SU-DHL-6 (cell line): ENCODE data around the gene LY6G6D.

ENCODE experiments used
- EZH2phosphoT487 ChIP-seq: fragments of 200-600 bp; sonication (generic), shearing (Covaris generic); conservative IDR thresholded peaks from 2 replicates; pipeline ENCODE4 v1.6.1; 2018; ENCODE audit warnings: mild to moderate bottlenecking, antibody characterized with exemption, low read length, moderate library complexity, mixed read lengths
- TF ChIP-seq, protein P1 (sequence below): fragments of 200-600 bp; sonication (generic); IDR thresholded peaks from one replicate; pipeline ENCODE4 v1.5.1; 2017; ENCODE audit warnings: antibody characterized with exemption, mild to moderate bottlenecking, low read length, moderate library complexity; ENCODE audit not compliant: insufficient read depth, poor library complexity, severe bottlenecking

DNA sequence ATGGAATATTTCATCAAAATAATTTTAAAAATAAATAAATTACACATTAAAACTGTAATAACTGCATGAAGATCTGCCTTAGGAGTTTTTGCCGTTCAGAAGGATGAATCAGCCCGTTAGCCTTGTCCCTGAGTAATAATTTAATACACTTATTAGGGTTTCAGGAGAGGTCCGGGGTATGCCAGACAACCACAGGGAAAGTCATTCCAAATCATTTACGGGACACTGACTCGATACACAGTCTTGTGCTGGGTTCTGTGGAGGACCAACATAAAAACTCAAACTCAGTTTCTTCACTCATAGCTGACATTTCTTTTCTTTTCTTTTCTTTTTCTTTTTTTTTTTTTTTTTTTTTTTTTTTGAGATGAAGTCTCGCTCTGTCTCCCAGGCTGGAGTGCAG is 9.2 kb upstream of the LY6G6D start:
- TF ChIP-seq, protein P1, sequence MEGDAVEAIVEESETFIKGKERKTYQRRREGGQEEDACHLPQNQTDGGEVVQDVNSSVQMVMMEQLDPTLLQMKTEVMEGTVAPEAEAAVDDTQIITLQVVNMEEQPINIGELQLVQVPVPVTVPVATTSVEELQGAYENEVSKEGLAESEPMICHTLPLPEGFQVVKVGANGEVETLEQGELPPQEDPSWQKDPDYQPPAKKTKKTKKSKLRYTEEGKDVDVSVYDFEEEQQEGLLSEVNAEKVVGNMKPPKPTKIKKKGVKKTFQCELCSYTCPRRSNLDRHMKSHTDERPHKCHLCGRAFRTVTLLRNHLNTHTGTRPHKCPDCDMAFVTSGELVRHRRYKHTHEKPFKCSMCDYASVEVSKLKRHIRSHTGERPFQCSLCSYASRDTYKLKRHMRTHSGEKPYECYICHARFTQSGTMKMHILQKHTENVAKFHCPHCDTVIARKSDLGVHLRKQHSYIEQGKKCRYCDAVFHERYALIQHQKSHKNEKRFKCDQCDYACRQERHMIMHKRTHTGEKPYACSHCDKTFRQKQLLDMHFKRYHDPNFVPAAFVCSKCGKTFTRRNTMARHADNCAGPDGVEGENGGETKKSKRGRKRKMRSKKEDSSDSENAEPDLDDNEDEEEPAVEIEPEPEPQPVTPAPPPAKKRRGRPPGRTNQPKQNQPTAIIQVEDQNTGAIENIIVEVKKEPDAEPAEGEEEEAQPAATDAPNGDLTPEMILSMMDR, result no peak
- TF ChIP-seq EZH2phosphoT487, result no peak
